Measurements from ENCODE around the gene CDH8. TPM values are rescaled to one million over a fixed set of nuclear protein-coding genes. Genes with fewer than 3 reads are reported as not detected.

The CDH8 gene
- polyA plus RNA-seq, 1 of the 3 experiments (the other 2 are of a cell fraction), result 0.05 TPM

DNA sequence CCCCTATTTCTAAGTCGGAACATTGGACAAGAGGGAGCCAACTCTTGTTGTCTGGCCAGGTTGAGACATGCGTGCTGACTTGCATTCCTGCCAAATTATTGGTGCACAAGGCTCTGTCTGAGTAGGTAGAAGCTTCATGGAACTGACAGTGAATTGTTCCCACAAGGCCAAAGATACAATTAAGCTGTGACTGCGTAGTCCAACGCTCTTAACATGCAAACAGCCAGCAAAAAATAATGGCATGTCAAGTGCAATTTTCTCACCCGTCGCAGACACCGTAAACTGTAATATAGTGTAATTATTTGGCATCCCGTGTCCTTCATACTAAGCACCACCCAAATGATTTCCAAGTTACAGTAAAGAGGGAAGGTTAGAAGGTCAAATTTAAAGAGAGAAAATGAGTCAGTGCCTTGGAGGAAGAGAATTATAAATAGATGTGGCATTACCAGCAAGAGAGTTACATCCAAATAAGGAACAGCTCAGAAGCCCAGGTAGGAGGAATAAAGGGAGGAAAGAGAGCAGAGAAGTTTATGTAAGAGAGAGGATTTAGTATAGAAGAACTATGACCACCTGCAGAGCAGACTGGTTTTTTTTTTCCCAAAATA is 21.8 kb downstream of the CDH8 start (continued):
- TF ChIP-seq IRF3 (IDR thresholded peaks at IDR 0.05; ENCODE audit: low read depth, low read length), result no peak
- TF ChIP-seq, protein P1, sequence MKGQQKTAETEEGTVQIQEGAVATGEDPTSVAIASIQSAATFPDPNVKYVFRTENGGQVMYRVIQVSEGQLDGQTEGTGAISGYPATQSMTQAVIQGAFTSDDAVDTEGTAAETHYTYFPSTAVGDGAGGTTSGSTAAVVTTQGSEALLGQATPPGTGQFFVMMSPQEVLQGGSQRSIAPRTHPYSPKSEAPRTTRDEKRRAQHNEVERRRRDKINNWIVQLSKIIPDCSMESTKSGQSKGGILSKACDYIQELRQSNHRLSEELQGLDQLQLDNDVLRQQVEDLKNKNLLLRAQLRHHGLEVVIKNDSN (IDR thresholded peaks at IDR 0.05; ENCODE audit: borderline replicate concordance, low read depth), result no peak
- TF ChIP-seq, protein P2, sequence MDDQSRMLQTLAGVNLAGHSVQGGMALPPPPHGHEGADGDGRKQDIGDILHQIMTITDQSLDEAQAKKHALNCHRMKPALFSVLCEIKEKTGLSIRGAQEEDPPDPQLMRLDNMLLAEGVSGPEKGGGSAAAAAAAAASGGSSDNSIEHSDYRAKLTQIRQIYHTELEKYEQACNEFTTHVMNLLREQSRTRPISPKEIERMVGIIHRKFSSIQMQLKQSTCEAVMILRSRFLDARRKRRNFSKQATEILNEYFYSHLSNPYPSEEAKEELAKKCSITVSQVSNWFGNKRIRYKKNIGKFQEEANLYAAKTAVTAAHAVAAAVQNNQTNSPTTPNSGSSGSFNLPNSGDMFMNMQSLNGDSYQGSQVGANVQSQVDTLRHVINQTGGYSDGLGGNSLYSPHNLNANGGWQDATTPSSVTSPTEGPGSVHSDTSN (IDR thresholded peaks at IDR 0.05), result no peak
- no peak for TF ChIP-seq MEF2A (IDR thresholded peaks at IDR 0.05; ENCODE audit: borderline replicate concordance, low read depth)
- TF ChIP-seq MXI1 (IDR thresholded peaks at IDR 0.05; ENCODE audit: low read depth, low read length), result no peak
- no peak for TF ChIP-seq YY1 (IDR thresholded peaks at IDR 0.05; ENCODE audit: low read depth)
- TF ChIP-seq MAX (IDR thresholded peaks at IDR 0.05; ENCODE audit: low read depth), result no peak
- TF ChIP-seq FOXJ3 (CRISPR knock-in tag; IDR thresholded peaks at IDR 0.05), result no peak

GRCh38 chr16:62010186-62010585 is 26.1 kb downstream of the CDH8 start:
- Histone ChIP-seq H2AFZ (ENCODE audit: low read depth) (no peak overlapping the region), H3K27ac (ENCODE audit: low read depth in 2 of 2, low read length in 1 of 2) (no peak overlapping the region), H3K4me3 (ENCODE audit: low read depth in 2 of 2, low read length in 1 of 2) (no peak overlapping the region), H3K79me2 (ENCODE audit: insufficient read depth) (no peaks in the 10 kb centered on the region), H3K27me3 (ENCODE audit: insufficient read depth) (no peaks in the 10 kb centered on the region), H3F3A (replicated peaks; ENCODE audit: insufficient read depth) (no peaks in the 10 kb centered on the region), H3K9me2 (no peaks in the 10 kb centered on the region), H3K9me3 (no peaks in the 10 kb centered on the region), H4K20me1 (ENCODE audit: insufficient read depth) (no peaks in the 10 kb centered on the region), H3K4me2 (no peak overlapping the region), H3K9ac (no peak overlapping the region), H3K4me1 (ENCODE audit: control insufficient read depth in 1 of 2, insufficient read depth in 2 of 2, low read depth in 1 of 2, low read length in 1 of 2) (no peaks in the 10 kb centered on the region), H3K36me3 (replicated peaks in 1 of 2; ENCODE audit: control insufficient read depth in 1 of 2, insufficient read depth in 2 of 2, low read length in 1 of 2) (no peaks in the 10 kb centered on the region)
- CTCF ChIA-PET, result no interaction called here
- 39% methylated on average over 4 of the region's 4 CpGs for WGBS (ENCODE audit: low lambda C conversion rate)
- DNase-seq, result no peak
- POLR2A ChIA-PET, result no interaction called here
- no peak for TF ChIP-seq CHD2 (IDR thresholded peaks at IDR 0.05; ENCODE audit: low read length, partially characterized antibody)
- TF ChIP-seq GATA2 (CRISPR knock-in tag; IDR thresholded peaks at IDR 0.05), result no peak
- no peak for TF ChIP-seq FOXM1 (IDR thresholded peaks at IDR 0.05; ENCODE audit: low read depth)
- TF ChIP-seq, protein P1 (IDR thresholded peaks at IDR 0.05; ENCODE audit: borderline replicate concordance, low read depth), result no peak
- TF ChIP-seq ZBTB33 (IDR thresholded peaks at IDR 0.05; ENCODE audit: borderline replicate concordance, low read depth), result no peak
- TF ChIP-seq MEF2A (IDR thresholded peaks at IDR 0.05; ENCODE audit: borderline replicate concordance, low read depth), result no peak
- no peak for TF ChIP-seq SIN3A (IDR thresholded peaks at IDR 0.05; ENCODE audit: borderline replicate concordance, low read depth, low read length)
- no peak for TF ChIP-seq MAX (IDR thresholded peaks at IDR 0.05; ENCODE audit: low read depth)
- no peak for TF ChIP-seq CTCF (IDR thresholded peaks at IDR 0.05)
- TF ChIP-seq GABPA (IDR thresholded peaks at IDR 0.05; ENCODE audit: low read depth), result no peak
- TF ChIP-seq FOSL2 (IDR thresholded peaks at IDR 0.05; ENCODE audit: borderline replicate concordance, low read depth), result no peak
- TF ChIP-seq POLR2AphosphoS5 (IDR thresholded peaks at IDR 0.05; ENCODE audit: low read depth, low read length), result no peak
- TF ChIP-seq ELF1 (IDR thresholded peaks at IDR 0.05), result no peak
- TF ChIP-seq RAD21 (IDR thresholded peaks at IDR 0.05; ENCODE audit: low read length), result no peak
- no peak for TF ChIP-seq JUND (IDR thresholded peaks at IDR 0.05)
- TF ChIP-seq USF2 (IDR thresholded peaks at IDR 0.05; ENCODE audit: borderline replicate concordance, low read depth, low read length), result no peak

Measured in SK-N-SH (cell line).